Measurements from ENCODE around the gene LARP4B. TPM values are rescaled to one million over a fixed set of nuclear protein-coding genes. Genes with fewer than 3 reads are reported as not detected.

The LARP4B gene
- polyA plus RNA-seq, 1 of the 3 experiments (the other 2 are of a cell fraction), result 23.3 TPM

- Histone ChIP-seq H3K4me2 (no peak overlapping the region), H3K27ac (ENCODE audit: low read depth in 2 of 2, low read length in 1 of 2) (no peak overlapping the region), H3K9me3 (no peaks in the 10 kb centered on the region), H2AFZ (ENCODE audit: low read depth) (no peak overlapping the region), H3K9ac (no peak overlapping the region), H3F3A (replicated peaks; ENCODE audit: insufficient read depth) (no peaks in the 10 kb centered on the region), H4K20me1 (ENCODE audit: insufficient read depth) (no peaks in the 10 kb centered on the region), H3K4me1 (ENCODE audit: control insufficient read depth in 1 of 2, insufficient read depth in 2 of 2, low read depth in 1 of 2, low read length in 1 of 2) (peaks cover 0 to 15% of the 10 kb centered on the region in 2 experiments; a peak in 1 of 4 replicates), H3K27me3 (ENCODE audit: insufficient read depth) (no peaks in the 10 kb centered on the region), H3K9me2 (no peaks in the 10 kb centered on the region), H3K36me3 (replicated peaks in 1 of 2; ENCODE audit: control insufficient read depth in 1 of 2, insufficient read depth in 2 of 2, low read length in 1 of 2) (no peaks in the 10 kb centered on the region), H3K4me3 (ENCODE audit: low read depth in 2 of 2, low read length in 1 of 2) (no peak overlapping the region), H3K79me2 (ENCODE audit: insufficient read depth) (no peaks in the 10 kb centered on the region)
- DNase-seq, result peak; percentile 91
- ChIA-PET POLR2A (interaction anchor here (0.6 kb wide), 1 partner anchor 12 kb away, joined by 3 read pairs; no protein-coding TSS in a partner anchor), CTCF (interaction anchor here (0.6 to 3.9 kb wide), 41 partner anchors 11 to 634 kb away, joined by 3 to 54 read pairs (median 4); no protein-coding TSS in a partner anchor)
- no peak for TF ChIP-seq FOXJ3 (CRISPR knock-in tag; IDR thresholded peaks at IDR 0.05)
- TF ChIP-seq REST (IDR thresholded peaks at IDR 0.05; ENCODE audit: low read depth, low read length), result no peak
- no peak for TF ChIP-seq GABPA (IDR thresholded peaks at IDR 0.05; ENCODE audit: low read depth)
- peak; percentile 63 for TF ChIP-seq CTCF (IDR thresholded peaks at IDR 0.05)
- peak; percentile 86 for TF ChIP-seq SMC3 (IDR thresholded peaks at IDR 0.05; ENCODE audit: low read depth, low read length)
- TF ChIP-seq MXI1 (IDR thresholded peaks at IDR 0.05; ENCODE audit: low read depth, low read length), result peak; percentile 23; the same call in 1 of the 2 replicates
- TF ChIP-seq RAD21 (IDR thresholded peaks at IDR 0.05; ENCODE audit: low read length), result peak; percentile 89
- TF ChIP-seq SIN3A (IDR thresholded peaks at IDR 0.05; ENCODE audit: borderline replicate concordance, low read depth, low read length), result 0 out of 2 replicates have a peak, but pooled peaks have one; percentile 26
- TF ChIP-seq CHD2 (IDR thresholded peaks at IDR 0.05; ENCODE audit: low read length, partially characterized antibody), result peak; percentile 18
- WGBS (ENCODE audit: low lambda C conversion rate), result 74% methylated on average over 27 of the region's 50 CpGs
Measured at GRCh38 chr10:788796-789748, 142.4 kb downstream of the LARP4B start.
